Stomach (tissue), 9 donors: ENCODE results near the gene ZBTB3. TPM values are rescaled to one million over a fixed set of nuclear protein-coding genes. Genes with fewer than 3 reads are reported as not detected.
A peak's percentile ranks its signal among the peaks of the same experiment; 100 is the strongest.

ENCODE experiments used
- DNase-seq, 2 donors: peaks; one replicate each; pipeline versions ENCODE4 v3.0.0 to v3.0.0-alpha.2; 2013 to 2019
- H3K27ac ChIP-seq, 5 donors: fragments of 200-600 bp in 4 of 5; sonication (generic) in 4 of 5; one replicate each; pipeline ENCODE4 v1.5.1; 2013 to 2019; ENCODE audit warnings: mild to moderate bottlenecking in 1 of 5, moderate library complexity in 1 of 5
- H3K27me3 ChIP-seq, 3 donors: fragments of 200-600 bp; sonication (generic); one replicate each; pipeline ENCODE4 v1.5.1; 2017 to 2019; ENCODE audit warnings: mixed run types in 1 of 3
- H3K36me3 ChIP-seq, 4 donors: fragments of 200-600 bp; sonication (generic); 1 replicate in 3 of 4; 2 replicates in 1 of 4; pipeline ENCODE4 v1.5.1; 2016 to 2019
- H3K4me1 ChIP-seq, 4 donors: fragments of 200-600 bp; sonication (generic); one replicate each; pipeline ENCODE4 v1.5.1; 2016 to 2019
- H3K4me3 ChIP-seq, 4 donors: fragments of 200-600 bp; sonication (generic) in 3 of 4; one replicate each; pipeline ENCODE4 v1.5.1; 2016 to 2019; ENCODE audit warnings: mild to moderate bottlenecking in 1 of 4
- H3K9me3 ChIP-seq, 4 donors: fragments of 200-600 bp; sonication (generic); one replicate each; pipeline ENCODE4 v1.5.1; 2016 to 2019
- CTCF ChIP-seq, 7 experiments: fragments of 450-650 bp in 4 of 7; fragments of 200-600 bp in 3 of 7; sonication (generic) in 3 of 7; IDR thresholded peaks; one replicate each; pipeline ENCODE4 v1.5.1; 2016 to 2019; ENCODE audit warnings: antibody characterized with exemption in 7 of 7, control low read depth in 2 of 7, mild to moderate bottlenecking in 1 of 7
- EP300 ChIP-seq: sonication (generic); formaldehyde crosslinking; IDR thresholded peaks from one replicate; pipeline ENCODE4 v1.6.1; 2017; ENCODE audit warnings: antibody characterized with exemption
- POLR2A ChIP-seq, 4 donors: fragments of 450-650 bp; IDR thresholded peaks; one replicate each; pipeline ENCODE4 v1.6.1; 2016; ENCODE audit warnings: antibody characterized with exemption in 4 of 4, control low read depth in 2 of 4, mild to moderate bottlenecking in 1 of 4, moderate library complexity in 1 of 4
- POLR2AphosphoS5 ChIP-seq, 3 donors: sonication (generic); formaldehyde crosslinking; IDR thresholded peaks; one replicate each; pipeline ENCODE4 v1.6.1; 2016; ENCODE audit warnings: antibody characterized with exemption in 3 of 3
- WGBS, 5 donors: extraction: QIAGEN DNeasy Blood & Tissue Kit in 3 of 5; methylation state at CpG; one replicate each; pipeline versions ENCODE4 v1.1.5 to v1.1.7; 2013 to 2018; 5-methylcytosine and 5-hydroxymethylcytosine counted together
- intact Hi-C: fragments of 100-400 bp; cut with DNase I; formaldehyde crosslinking; loops from one replicate; pipeline ENCODE4 v1.15.1; 2023; ENCODE audit warnings: low total_unique reads
- polyA plus RNA-seq, 3 donors: library from polyadenylated mRNA; stranded (reverse); fragments of 200-250 nt; gene quantifications; one replicate each; pipeline ENCODE4 v1.2.3, GENCODE V29; 2013
- total RNA-seq, 5 donors: library from RNA; depleted of rRNA; stranded (reverse); fragments of >200 nt; gene quantifications; one replicate each; pipeline versions ENCODE4 v1.1.0 to v1.2.3, GENCODE V29; 2014 to 2016
- donor health status: healthy with polysubstance abuse.
- donor health status: Bipolar disorder and iron deficiency.
- donor health status: healthy.

ZBTB3 gene
- total and polyA plus RNA-seq, 8 donors, result 3.3 to 16.5 (median 4.6) TPM; not detected in 1

GRCh38 chr11:62726156-62726914 lies 27.6 kb downstream of the ZBTB3 start:
- TF ChIP-seq POLR2A (IDR thresholded peaks at IDR 0.05) (no peak), POLR2AphosphoS5 (IDR thresholded peaks at IDR 0.05) (no peak), EP300 (no peak), CTCF (IDR thresholded peaks at IDR 0.05) (no peak)
- Histone ChIP-seq H3K27me3 (no peaks in the 10 kb centered on the region), H3K36me3 (peaks cover 29 to 38% (median 38%) of the 10 kb centered on the region in 4 donors), H3K27ac (peak overlapping the region; percentile 90 to 99 (median 95)), H3K9me3 (no peaks in the 10 kb centered on the region), H3K4me3 (peak overlapping the region; percentile 88 to 99 (median 93)), H3K4me1 (peaks cover 32 to 71% (median 55%) of the 10 kb centered on the region in 4 donors)
- no peak for DNase-seq
- WGBS, 5 donors, result 0 to 1% (median 0%) methylated on average over 10 to 51 of the region's 51 CpGs
- intact Hi-C loops, result no loop called here

GRCh38 chr11:62725646-62726045 lies 28.3 kb downstream of the ZBTB3 start:
- H3K27me3 ChIP-seq, result no peaks in the 10 kb centered on the region
- peaks cover 27 to 64% (median 50%) of the 10 kb centered on the region in 4 donors for H3K4me1 ChIP-seq
- peaks cover 31 to 39% (median 38%) of the 10 kb centered on the region in 4 donors for H3K36me3 ChIP-seq
- DNase-seq, result peak in 1 of 2 donors; percentile 29
- H3K9me3 ChIP-seq, result no peaks in the 10 kb centered on the region
- intact Hi-C loops, result no loop called here
- WGBS, 5 donors, result 0 to 2% (median 1%) methylated on average over 7 of the region's 7 CpGs
- TF ChIP-seq POLR2AphosphoS5 (IDR thresholded peaks at IDR 0.05) (no peak), CTCF (IDR thresholded peaks at IDR 0.05) (no peak), POLR2A (IDR thresholded peaks at IDR 0.05) (no peak), EP300 (no peak)
- H3K4me3 ChIP-seq, result peak overlapping the region; percentile 88 to 99 (median 93)
- peak overlapping the region in 4 of 5 donors; percentile 90 to 99 (median 94) for H3K27ac ChIP-seq

- peaks cover 46 to 51% (median 51%) of the 10 kb centered on the region in 4 donors for H3K36me3 ChIP-seq
- H3K4me3 ChIP-seq, result peak overlapping the region; percentile 11 to 99 (median 93)
- H3K9me3 ChIP-seq, result no peaks in the 10 kb centered on the region
- H3K4me1 ChIP-seq, result peaks cover 23 to 59% (median 41%) of the 10 kb centered on the region in 4 donors
- TF ChIP-seq POLR2AphosphoS5 (IDR thresholded peaks at IDR 0.05) (no peak), CTCF (IDR thresholded peaks at IDR 0.05) (no peak), POLR2A (IDR thresholded peaks at IDR 0.05) (no peak), EP300 (no peak)
- H3K27me3 ChIP-seq, result no peaks in the 10 kb centered on the region
- DNase-seq, result no peak
- H3K27ac ChIP-seq, result peak overlapping the region in 1 of 5 donors; percentile 7
- 26 to 39% (median 35%) methylated on average over 8 of the region's 8 CpGs for WGBS, 5 donors
- intact Hi-C loops, result no loop called here
These were observed 29.8 kb downstream of the ZBTB3 start for GRCh38 chr11:62724171-62724570.

GRCh38 chr11:62721994-62722393 lies 32.0 kb downstream of the ZBTB3 start:
- WGBS, 5 donors, result 41 to 60% (median 51%) methylated on average over 7 of the region's 7 CpGs
- Histone ChIP-seq H3K4me3 (no peak overlapping the region), H3K27me3 (no peaks in the 10 kb centered on the region), H3K4me1 (peaks cover 33 to 79% (median 52%) of the 10 kb centered on the region in 4 donors), H3K27ac (no peak overlapping the region), H3K9me3 (no peaks in the 10 kb centered on the region), H3K36me3 (peaks cover 67 to 73% (median 73%) of the 10 kb centered on the region in 4 donors)
- DNase-seq, result peak in 1 of 2 donors; percentile 53
- no peak for TF ChIP-seq CTCF (IDR thresholded peaks at IDR 0.05)
- no peak for TF ChIP-seq POLR2AphosphoS5 (IDR thresholded peaks at IDR 0.05)
- TF ChIP-seq POLR2A (IDR thresholded peaks at IDR 0.05), result no peak
- no peak for TF ChIP-seq EP300
- intact Hi-C loops, result no loop called here
